Kidney (tissue), 14 donors: Measurements from ENCODE around the gene CD40. TPM values are rescaled to one million over a fixed set of nuclear protein-coding genes. Genes with fewer than 3 reads are reported as not detected.

ENCODE experiments used
- DNase-seq, 5 donors: peaks; one replicate each; pipeline ENCODE4 v3.0.0-alpha.2; 2013 to 2020
- FAIRE-seq: peaks from 2 replicates; lab custom pipeline; 2012; peaks lifted over from hg19 to GRCh38; lab: Jason Lieb, UNC
- H3K27ac ChIP-seq, 2 donors: one replicate each; pipeline ENCODE4 v1.7.0; 2013; ENCODE audit warnings: low read depth in 2 of 2, low read length in 2 of 2, inconsistent platforms in 1 of 2
- H3K27me3 ChIP-seq: one replicate; pipeline ENCODE4 v1.7.1; 2013; ENCODE audit warnings: low read length, inconsistent platforms; ENCODE audit not compliant: control insufficient read depth, insufficient read depth
- H3K36me3 ChIP-seq, 3 donors: one replicate each; pipeline versions ENCODE4 v1.7.0 to v1.7.1; 2013; ENCODE audit warnings: low read length in 3 of 3, control low read depth in 1 of 3, inconsistent platforms in 1 of 3; ENCODE audit not compliant: insufficient read depth in 3 of 3, control insufficient read depth in 2 of 3
- H3K4me1 ChIP-seq, 3 donors: one replicate each; pipeline versions ENCODE4 v1.7.0 to v1.7.1; 2013; ENCODE audit warnings: low read length in 3 of 3, inconsistent platforms in 1 of 3, low read depth in 1 of 3; ENCODE audit not compliant: control insufficient read depth in 2 of 3, insufficient read depth in 2 of 3
- H3K4me3 ChIP-seq, 3 donors: one replicate each; pipeline versions ENCODE4 v1.7.0 to v1.8.1; 2013; ENCODE audit warnings: low read length in 3 of 3, control low read depth in 1 of 3, inconsistent platforms in 1 of 3
- H3K9ac ChIP-seq, 3 donors: one replicate each; pipeline versions ENCODE4 v1.7.0 to v1.7.1; 2013; ENCODE audit warnings: low read length in 3 of 3, control low read depth in 1 of 3, inconsistent platforms in 1 of 3
- H3K9me3 ChIP-seq, 3 donors: one replicate each; pipeline versions ENCODE4 v1.7.0 to v1.7.1; 2013; ENCODE audit warnings: low read length in 3 of 3, control low read depth in 1 of 3, inconsistent platforms in 1 of 3; ENCODE audit not compliant: control insufficient read depth in 2 of 3, insufficient read depth in 1 of 3
- intact Hi-C: fragments of 100-400 bp; cut with DNase I; formaldehyde crosslinking; loops from one replicate; pipeline ENCODE4 v1.11.1; 2022
- polyA plus RNA-seq: library from polyadenylated mRNA; stranded (reverse); fragments of 350-450 nt; fragmentation: Illumina TruSeq; extraction: RNeasy Lipid Tissue Mini Kit (QIAGEN cat#74804); gene quantifications from one replicate; pipeline ENCODE4 v1.2.3, GENCODE V29; 2014; ENCODE audit warnings: low read depth, low replicate concordance; ENCODE audit not compliant: insufficient read depth
- total RNA-seq: library from RNA; stranded (reverse); fragmentation: NEBNext Ultra II Directional; extraction: Animal tissue kit (Norgen Biotek cat#: 25700); gene quantifications from one replicate; pipeline ENCODE4 v1.2.1, GENCODE V29; 2021
- TF ChIP-seq, protein P1 (sequence below): IDR thresholded peaks from 3 replicates; pipeline ENCODE4 v1.5.1; 2012; ENCODE audit warnings: mild to moderate bottlenecking, moderate library complexity, borderline replicate concordance; ENCODE audit not compliant: insufficient read depth; ENCODE audit errors: extremely low read depth
- donor health status: control.
- donor health status: control.
- donor health status: control.
- donor health status: control.
- donor health status: control.
- donor health status: DM: yes; HTN: yes; CAD: no.
- donor health status: Normal renal cell carcinoma (clear cell type).

The CD40 gene
- total and polyA plus RNA-seq, 2 donors from 2014 or later, result 15.7 to 25.2 TPM

DNA sequence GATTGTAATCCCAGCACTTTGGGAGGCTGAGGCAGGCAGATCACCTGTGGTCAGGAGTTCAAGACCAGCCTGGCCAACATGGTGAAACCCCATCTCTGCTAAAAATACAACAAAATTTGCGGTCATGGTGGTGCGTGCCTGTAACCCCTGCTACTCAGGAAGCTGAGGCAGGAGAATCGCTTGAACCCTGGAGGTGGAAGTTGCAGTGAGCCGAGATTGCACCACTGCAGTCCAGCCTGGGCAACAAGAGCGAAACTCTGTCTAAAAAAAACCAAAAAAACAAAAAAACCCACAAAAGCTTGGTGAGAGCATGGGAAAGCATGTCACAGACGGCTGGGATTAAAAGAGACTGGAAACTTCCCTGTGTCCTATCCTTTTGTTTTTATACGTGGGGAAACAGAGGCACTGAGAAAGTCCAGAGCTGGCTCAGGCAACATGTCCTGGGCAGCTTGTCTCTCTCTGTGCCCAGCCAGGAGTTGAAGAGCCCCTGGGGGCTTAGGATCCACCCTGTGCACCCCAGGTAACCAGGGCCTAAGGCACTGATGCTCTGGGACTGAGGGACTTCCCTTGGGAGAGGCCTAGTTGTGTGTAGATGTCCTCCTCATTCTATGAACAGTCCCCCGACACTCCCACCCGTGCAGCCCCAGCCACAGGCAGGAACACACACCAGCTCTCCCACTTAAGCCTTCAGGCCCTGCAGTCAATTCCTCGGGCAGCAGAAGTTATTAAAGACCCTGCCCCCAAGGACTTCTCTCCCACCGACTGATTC, 16.0 kb downstream of the CD40 start:
- intact Hi-C loops, result no loop called here
- TF ChIP-seq, protein P1, sequence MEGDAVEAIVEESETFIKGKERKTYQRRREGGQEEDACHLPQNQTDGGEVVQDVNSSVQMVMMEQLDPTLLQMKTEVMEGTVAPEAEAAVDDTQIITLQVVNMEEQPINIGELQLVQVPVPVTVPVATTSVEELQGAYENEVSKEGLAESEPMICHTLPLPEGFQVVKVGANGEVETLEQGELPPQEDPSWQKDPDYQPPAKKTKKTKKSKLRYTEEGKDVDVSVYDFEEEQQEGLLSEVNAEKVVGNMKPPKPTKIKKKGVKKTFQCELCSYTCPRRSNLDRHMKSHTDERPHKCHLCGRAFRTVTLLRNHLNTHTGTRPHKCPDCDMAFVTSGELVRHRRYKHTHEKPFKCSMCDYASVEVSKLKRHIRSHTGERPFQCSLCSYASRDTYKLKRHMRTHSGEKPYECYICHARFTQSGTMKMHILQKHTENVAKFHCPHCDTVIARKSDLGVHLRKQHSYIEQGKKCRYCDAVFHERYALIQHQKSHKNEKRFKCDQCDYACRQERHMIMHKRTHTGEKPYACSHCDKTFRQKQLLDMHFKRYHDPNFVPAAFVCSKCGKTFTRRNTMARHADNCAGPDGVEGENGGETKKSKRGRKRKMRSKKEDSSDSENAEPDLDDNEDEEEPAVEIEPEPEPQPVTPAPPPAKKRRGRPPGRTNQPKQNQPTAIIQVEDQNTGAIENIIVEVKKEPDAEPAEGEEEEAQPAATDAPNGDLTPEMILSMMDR, result no peak
- DNase-seq, result peak in 1 of 5 donors; percentile 43
- Histone ChIP-seq H3K27me3 (peaks cover 5% of the 10 kb centered on the region), H3K4me3 (no peak overlapping the region), H3K9ac (no peak overlapping the region), H3K9me3 (no peaks in the 10 kb centered on the region), H3K36me3 (no peaks in the 10 kb centered on the region), H3K4me1 (peaks cover 0 to 3% (median 0%) of the 10 kb centered on the region in 3 donors), H3K27ac (no peak overlapping the region)
- FAIRE-seq, result no peak

DNA sequence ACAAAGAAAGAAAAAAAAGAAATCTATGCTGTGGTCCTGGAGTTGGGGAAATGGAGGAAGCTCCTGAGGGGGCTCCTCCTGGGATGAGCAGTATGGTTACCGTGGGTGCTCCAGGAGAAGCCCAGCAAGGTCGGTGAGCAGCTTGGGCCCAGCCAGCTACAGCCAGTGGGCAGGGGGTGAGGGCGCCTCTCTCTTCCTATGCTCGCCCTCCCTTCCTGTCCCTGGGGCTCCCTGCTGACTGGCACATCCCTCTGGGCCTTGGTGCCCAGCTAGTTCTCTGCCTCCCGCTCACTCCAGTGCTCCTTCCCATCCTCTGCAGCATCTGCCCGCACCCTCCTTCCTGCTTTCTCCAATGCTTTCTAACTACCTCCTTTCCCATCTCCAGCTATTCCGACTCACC, 16.6 kb downstream of the CD40 start:
- Histone ChIP-seq H3K4me1 (peaks cover 0 to 3% (median 0%) of the 10 kb centered on the region in 3 donors), H3K27ac (no peak overlapping the region), H3K9ac (no peak overlapping the region), H3K9me3 (no peaks in the 10 kb centered on the region), H3K27me3 (peaks cover 5% of the 10 kb centered on the region), H3K4me3 (no peak overlapping the region), H3K36me3 (no peaks in the 10 kb centered on the region)
- no peak for DNase-seq
- TF ChIP-seq, protein P1, result no peak
- intact Hi-C loops, result no loop called here
- no peak for FAIRE-seq

DNA sequence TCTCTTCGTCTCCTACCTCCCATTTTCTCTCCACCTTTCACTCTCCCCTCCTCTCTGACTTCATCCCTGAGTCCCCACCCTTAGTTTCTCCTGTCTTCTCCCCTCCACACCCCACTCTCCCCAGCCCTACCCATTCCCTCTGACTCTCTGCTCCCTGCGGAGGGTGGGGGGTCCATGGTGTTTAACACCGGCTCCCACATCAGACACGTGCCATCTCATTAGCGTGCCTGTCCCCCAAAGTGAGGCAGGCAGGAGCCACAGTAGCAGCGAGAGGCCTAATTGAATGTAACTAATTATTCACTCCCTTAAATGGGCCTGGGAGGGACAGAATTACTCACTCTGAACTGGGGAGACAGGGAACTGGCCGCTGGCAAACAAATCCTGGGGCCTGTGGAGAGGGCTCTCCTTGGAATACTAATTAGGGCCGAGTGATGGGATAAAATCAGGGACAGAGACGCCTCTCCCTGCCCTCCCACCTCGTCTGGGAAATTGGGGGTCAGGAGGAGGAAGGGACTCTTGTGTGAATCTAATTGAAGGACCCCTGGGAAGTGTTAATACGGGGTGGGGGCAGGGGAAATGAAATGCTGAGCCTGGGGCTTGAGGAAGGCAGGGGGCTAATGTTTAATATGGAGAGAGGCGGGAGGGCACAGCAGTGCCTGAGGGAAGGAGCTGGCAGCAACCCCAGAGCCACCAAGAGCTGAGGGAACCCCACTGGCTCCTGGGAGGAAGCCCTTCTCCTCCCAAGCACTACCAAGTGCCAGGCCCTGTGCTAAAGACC, 17.9 kb downstream of the CD40 start:
- Histone ChIP-seq H3K9me3 (no peaks in the 10 kb centered on the region), H3K27me3 (peaks cover 5% of the 10 kb centered on the region), H3K36me3 (no peaks in the 10 kb centered on the region), H3K27ac (no peak overlapping the region), H3K9ac (no peak overlapping the region), H3K4me3 (no peak overlapping the region), H3K4me1 (peaks cover 0 to 3% (median 0%) of the 10 kb centered on the region in 3 donors)
- FAIRE-seq, result no peak
- intact Hi-C loops, result no loop called here
- no peak for DNase-seq
- TF ChIP-seq, protein P1, result no peak
